NCI-H524 (cell line): ENCODE data around the gene ENOX1.
A peak's percentile ranks its signal among the peaks of the same experiment; 100 is the strongest.

Experiments
- DNase-seq, 2 experiments: peaks; one replicate each; lab custom pipeline; 2025; lab: John Stamatoyannopoulos, UW

The ENOX1 gene

DNA sequence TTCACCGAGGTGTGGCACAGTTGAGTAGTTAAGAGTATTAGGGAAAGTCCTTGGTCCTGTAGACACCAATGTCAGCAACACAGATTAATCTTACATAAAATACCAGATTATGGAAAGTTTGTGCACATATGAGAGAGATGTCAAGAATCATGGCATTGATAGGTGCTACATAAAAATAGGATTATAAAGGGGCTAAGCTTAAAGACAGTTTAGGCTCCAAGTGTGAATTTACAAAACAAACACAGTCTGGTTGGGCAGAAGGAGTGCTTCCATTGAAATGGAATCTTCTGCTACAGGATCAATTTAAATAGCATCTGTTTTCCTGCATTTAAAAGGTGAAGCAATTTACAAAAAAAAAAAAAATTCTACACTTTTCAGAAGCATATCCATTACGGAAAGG lies 470.5 kb downstream of the ENOX1 start:
- peak in 1 of 2 experiments; percentile 28 for DNase-seq

DNA sequence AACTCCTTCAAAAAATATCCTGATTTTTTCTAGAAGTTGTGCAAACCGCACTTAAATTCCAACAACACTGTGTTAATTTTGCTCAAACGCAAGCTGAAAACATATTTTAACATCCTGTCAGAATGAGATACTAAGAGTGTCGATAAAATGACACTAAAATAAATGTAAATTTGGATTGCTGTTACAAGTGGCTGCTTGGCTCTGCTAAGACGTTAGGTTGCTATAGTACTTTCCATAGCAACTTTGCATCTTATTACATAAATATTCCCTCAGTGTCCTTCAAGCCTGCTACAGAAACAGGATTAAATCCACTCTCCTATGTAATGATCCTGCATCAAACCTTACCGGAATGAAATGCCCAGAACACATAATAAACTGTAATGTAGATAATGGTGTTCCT lies 471.2 kb downstream of the ENOX1 start:
- no peak for DNase-seq

- DNase-seq, result no peak
These were observed 477.5 kb downstream of the ENOX1 start for GRCh38 chr13:43309311-43309710.

GRCh38 chr13:43307921-43308433 lies 478.8 kb downstream of the ENOX1 start:
- peak; percentile 14 to 40 for DNase-seq

DNA sequence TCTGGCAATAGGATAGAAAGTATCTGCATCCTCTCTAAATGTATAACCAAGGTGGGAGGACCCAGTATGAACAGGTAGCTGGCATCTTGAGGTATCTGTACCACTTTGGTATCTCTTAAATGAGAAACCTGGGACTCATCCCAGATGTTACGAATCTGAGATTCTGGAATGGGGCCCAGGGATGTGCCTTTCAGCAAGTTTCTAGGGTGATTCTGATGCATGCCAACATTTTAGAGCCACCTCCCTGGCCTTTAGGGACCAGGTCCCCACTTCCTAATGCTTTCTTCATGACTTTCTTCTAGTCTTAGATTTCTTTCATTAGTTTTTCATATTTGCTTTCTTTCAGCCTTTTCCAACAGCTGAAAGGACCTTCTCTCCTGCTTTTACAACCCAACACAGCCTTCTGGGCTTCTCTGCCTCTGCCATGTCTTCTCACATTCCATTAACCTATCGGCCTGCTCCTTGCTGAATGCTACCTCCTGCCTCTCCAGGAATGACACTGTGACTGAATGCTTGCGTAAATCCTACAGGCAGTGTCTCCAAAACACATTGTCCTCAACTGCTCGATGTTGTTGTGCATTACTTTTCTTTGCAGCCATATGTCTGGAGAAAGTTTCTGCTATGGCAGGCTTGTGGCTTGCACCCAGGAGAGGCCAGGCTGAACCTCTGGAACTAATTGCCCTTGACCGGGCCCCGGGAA lies 479.4 kb downstream of the ENOX1 start:
- DNase-seq, result no peak

DNA sequence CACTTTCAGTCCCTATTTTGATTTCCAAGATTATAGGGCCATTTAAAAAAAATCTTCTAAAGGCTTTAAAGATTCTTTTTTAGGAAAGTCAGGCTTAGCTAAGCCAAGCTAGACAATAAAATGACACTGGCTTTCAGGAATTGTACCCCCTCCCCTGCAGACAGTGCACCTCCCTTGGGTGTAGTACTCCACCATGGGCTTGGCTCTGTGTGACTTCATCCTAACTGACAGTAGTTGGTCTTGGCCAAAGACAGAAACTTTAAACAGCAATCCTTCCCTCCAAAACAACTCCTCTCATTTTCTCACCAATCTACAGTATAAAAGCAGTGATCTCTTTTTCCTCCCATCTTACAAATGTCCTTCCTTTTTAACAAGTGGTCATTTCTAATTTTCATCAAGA lies 480.4 kb downstream of the ENOX1 start:
- no peak for DNase-seq

DNA sequence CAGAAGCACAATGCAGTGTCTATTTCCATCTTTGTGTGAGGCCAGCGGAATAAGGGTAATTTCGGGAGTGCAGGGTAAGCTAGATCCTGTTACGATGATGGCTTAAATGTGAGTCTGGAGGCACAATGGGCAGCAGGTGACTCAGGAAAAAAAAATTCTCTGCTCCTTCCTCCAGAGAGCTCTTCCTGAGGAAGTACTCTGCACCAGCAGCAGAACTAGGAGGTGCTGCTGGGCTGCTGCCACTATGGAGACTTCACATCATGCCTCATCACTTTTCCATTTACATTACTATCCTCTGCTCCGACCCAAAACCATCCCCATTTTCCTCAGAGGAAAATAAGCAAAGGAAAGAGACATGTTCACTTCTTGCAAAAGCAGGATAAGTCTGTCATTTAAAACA lies 481.4 kb downstream of the ENOX1 start:
- DNase-seq, result no peak

DNA sequence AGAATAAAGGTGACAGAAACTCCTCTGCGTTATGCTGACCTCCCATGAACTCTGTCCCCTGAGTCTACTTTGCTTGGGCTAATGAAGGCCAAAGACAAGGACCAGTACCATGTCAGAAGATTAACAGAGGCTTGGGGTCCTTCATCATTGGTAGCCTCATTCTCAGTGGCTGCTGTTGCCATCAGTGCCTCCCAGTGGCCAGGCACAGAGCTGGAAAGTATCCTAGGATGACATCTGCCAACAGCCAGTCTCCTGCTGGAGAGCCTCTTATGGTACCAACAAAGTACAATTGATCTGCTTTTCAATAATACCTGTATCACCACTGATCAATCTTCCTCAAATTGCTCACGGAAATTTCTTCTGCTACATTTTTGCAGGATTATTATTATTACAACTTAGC lies 481.8 kb downstream of the ENOX1 start:
- peak; percentile 6 to 39 for DNase-seq

- DNase-seq, result no peak
These were observed 482.3 kb downstream of the ENOX1 start for GRCh38 chr13:43304449-43304848.

- DNase-seq, result peak; percentile 72 to 84
These were observed 483.6 kb downstream of the ENOX1 start for GRCh38 chr13:43303033-43303729.

DNA sequence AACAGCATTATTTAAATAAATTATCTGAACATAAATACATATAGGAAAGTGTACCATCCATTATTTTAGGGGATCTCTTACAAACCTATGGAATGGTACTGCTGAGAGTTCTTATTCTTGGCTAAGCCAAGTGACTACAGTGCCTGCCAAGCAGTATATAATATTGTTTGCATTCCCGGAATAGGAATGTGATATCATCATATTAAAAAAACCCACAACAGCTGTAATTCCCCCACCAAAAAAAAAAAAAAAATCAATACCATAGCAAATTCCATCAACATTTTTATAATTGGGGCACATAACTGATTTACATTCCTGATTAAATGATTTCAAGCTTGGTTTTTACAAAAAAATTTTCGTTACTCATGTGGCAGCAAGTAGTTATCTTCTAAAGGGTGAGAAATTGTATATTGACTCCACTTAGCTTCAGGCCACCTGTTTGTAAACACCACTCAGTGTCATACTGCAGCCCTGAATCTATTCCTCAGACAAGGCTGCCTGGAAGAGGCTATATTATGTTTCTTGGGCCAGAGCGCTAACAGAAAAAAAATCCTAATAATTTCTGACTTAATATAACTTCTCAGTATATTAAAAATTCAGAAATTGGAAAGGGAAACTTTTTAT lies 485.3 kb downstream of the ENOX1 start:
- no peak for DNase-seq

GRCh38 chr13:43300865-43301264 lies 485.9 kb downstream of the ENOX1 start:
- no peak for DNase-seq

- no peak for DNase-seq
These were observed 487.4 kb downstream of the ENOX1 start for GRCh38 chr13:43299374-43299773.

- peak; percentile 47 to 83 for DNase-seq
These were observed 488.0 kb downstream of the ENOX1 start for GRCh38 chr13:43298816-43299215.

- no peak for DNase-seq
These were observed 488.6 kb downstream of the ENOX1 start for GRCh38 chr13:43297967-43298678.

- no peak for DNase-seq
These were observed 490.8 kb downstream of the ENOX1 start for GRCh38 chr13:43295825-43296564.

GRCh38 chr13:43295321-43295720 lies 491.5 kb downstream of the ENOX1 start:
- no peak for DNase-seq

DNA sequence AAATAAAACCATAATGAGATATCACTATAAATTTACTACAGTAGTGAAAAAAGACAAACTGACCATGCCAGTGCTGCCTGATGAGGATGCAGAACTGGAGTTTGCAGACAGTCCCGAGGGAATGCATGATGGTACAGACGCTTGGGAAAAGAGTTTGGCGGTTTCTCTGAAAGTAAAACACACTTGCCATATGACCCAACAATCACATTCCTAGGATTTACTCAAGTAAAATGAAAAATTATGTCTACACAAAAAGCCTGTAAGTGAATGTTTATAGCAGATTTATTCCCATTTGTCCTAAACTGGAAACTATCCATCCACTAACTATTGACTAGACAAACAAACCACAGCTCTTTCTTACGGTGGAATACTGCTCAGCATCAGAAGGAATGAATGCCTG lies 492.4 kb downstream of the ENOX1 start:
- DNase-seq, result no peak

- DNase-seq, result no peak
These were observed 492.8 kb downstream of the ENOX1 start for GRCh38 chr13:43293986-43294385.

- DNase-seq, result no peak
These were observed 493.2 kb downstream of the ENOX1 start for GRCh38 chr13:43293561-43293960.

- no peak for DNase-seq
These were observed 493.8 kb downstream of the ENOX1 start for GRCh38 chr13:43293008-43293407.
